Muscle layer of duodenum (tissue), 2 donors: Measurements from ENCODE around the gene SNX8.

Source experiments
- H3K27ac ChIP-seq: one replicate; pipeline ENCODE4 v1.7.0; 2013; ENCODE audit warnings: mild to moderate bottlenecking, low read length
- H3K27me3 ChIP-seq: one replicate; pipeline ENCODE4 v1.7.0; 2013; ENCODE audit warnings: low read depth, mild to moderate bottlenecking, control low read depth, low read length
- H3K36me3 ChIP-seq, 2 donors: one replicate each; pipeline ENCODE4 v1.7.0; 2013; ENCODE audit warnings: low read length in 2 of 2, control low read depth in 1 of 2, mild to moderate bottlenecking in 1 of 2; ENCODE audit not compliant: insufficient read depth in 2 of 2, control insufficient read depth in 1 of 2
- H3K4me1 ChIP-seq, 2 donors: one replicate each; pipeline ENCODE4 v1.7.0; 2013; ENCODE audit warnings: low read length in 2 of 2, mild to moderate bottlenecking in 2 of 2, control low read depth in 1 of 2, moderate library complexity in 1 of 2; ENCODE audit not compliant: insufficient read depth in 2 of 2, control insufficient read depth in 1 of 2
- H3K4me3 ChIP-seq, 2 donors: one replicate each; pipeline ENCODE4 v1.7.0; 2013; ENCODE audit warnings: low read length in 2 of 2, low read depth in 1 of 2, mild to moderate bottlenecking in 1 of 2
- H3K9me3 ChIP-seq, 2 donors: one replicate each; pipeline ENCODE4 v1.7.0; 2013; ENCODE audit warnings: low read length in 2 of 2, control low read depth in 1 of 2, mild to moderate bottlenecking in 1 of 2; ENCODE audit not compliant: control insufficient read depth in 1 of 2
- donor health status: healthy.

SNX8 gene, protein sequence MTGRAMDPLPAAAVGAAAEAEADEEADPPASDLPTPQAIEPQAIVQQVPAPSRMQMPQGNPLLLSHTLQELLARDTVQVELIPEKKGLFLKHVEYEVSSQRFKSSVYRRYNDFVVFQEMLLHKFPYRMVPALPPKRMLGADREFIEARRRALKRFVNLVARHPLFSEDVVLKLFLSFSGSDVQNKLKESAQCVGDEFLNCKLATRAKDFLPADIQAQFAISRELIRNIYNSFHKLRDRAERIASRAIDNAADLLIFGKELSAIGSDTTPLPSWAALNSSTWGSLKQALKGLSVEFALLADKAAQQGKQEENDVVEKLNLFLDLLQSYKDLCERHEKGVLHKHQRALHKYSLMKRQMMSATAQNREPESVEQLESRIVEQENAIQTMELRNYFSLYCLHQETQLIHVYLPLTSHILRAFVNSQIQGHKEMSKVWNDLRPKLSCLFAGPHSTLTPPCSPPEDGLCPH

GRCh38 chr7:2314209-2314955 is at the start of gene SNX8:
SNX8 (minus strand) TSS chr7:2314441; CDS start chr7:2314421, 20 bp downstream.
- Histone ChIP-seq H3K36me3 (no peaks in the 10 kb centered on the region), H3K27me3 (no peaks in the 10 kb centered on the region), H3K4me3 (peak within 1 kb of the TSS; percentile 74 to 83), H3K9me3 (no peaks in the 10 kb centered on the region), H3K27ac (peak within 1 kb of the TSS; percentile 51), H3K4me1 (peaks cover 0 to 5% of the 10 kb centered on the region in 2 donors)

DNA sequence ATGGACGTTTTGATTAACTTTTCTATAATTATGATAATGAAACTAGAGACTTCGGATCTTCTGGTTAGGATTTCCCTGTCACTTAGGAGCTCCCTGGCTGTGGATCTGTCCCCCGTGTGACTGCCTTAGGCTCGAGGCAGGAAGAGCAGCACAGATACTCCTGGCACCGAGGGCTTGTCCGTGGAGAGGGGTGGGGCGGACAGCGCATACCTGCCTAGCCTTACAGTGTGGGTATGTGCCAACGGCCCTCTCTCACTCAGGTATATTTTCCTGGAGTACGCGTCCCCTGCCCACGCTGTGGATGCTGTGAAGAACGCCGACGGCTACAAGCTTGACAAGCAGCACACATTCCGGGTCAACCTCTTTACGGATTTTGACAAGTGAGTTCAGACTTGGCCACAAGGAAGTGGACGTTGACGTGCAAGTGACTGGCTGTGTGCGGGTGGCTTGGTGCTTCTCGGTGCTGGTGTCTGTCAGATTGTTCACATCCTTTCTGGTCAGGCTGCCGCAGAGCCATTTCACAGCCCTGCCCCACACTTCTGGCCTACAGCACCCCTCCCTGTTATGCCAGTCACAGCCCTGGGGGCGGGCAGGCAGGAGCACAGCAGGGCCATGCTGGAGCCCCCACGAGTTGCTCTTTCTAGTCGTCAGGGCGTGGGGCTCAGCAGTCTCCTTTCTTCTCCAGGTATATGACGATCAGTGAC is 48.3 kb upstream of the SNX8 start:
- Histone ChIP-seq H3K36me3 (peaks cover 60% of the 10 kb centered on the region in 2 donors), H3K4me1 (peaks cover 8 to 25% of the 10 kb centered on the region in 2 donors)

GRCh38 chr7:2360796-2361195 is 46.6 kb upstream of the SNX8 start:
- H3K27ac ChIP-seq = no peak overlapping the region
- no peaks in the 10 kb centered on the region for H3K9me3 ChIP-seq
- peaks cover 43 to 57% of the 10 kb centered on the region in 2 donors for H3K36me3 ChIP-seq
- peaks cover 16 to 42% of the 10 kb centered on the region in 2 donors for H3K4me1 ChIP-seq
- no peak overlapping the region for H3K4me3 ChIP-seq
- H3K27me3 ChIP-seq = no peaks in the 10 kb centered on the region

More for the DNA sequence above, 48.3 kb upstream of the SNX8 start:
- H3K9me3 ChIP-seq = no peaks in the 10 kb centered on the region
- no peak overlapping the region for H3K4me3 ChIP-seq
- no peaks in the 10 kb centered on the region for H3K27me3 ChIP-seq
- no peak overlapping the region for H3K27ac ChIP-seq

GRCh38 chr7:2359610-2360009 is 45.4 kb upstream of the SNX8 start:
- peaks cover 16 to 46% of the 10 kb centered on the region in 2 donors for H3K4me1 ChIP-seq
- H3K27me3 ChIP-seq = no peaks in the 10 kb centered on the region
- H3K27ac ChIP-seq = no peak overlapping the region
- no peaks in the 10 kb centered on the region for H3K9me3 ChIP-seq
- no peak overlapping the region for H3K4me3 ChIP-seq
- peaks cover 32 to 48% of the 10 kb centered on the region in 2 donors for H3K36me3 ChIP-seq

DNA sequence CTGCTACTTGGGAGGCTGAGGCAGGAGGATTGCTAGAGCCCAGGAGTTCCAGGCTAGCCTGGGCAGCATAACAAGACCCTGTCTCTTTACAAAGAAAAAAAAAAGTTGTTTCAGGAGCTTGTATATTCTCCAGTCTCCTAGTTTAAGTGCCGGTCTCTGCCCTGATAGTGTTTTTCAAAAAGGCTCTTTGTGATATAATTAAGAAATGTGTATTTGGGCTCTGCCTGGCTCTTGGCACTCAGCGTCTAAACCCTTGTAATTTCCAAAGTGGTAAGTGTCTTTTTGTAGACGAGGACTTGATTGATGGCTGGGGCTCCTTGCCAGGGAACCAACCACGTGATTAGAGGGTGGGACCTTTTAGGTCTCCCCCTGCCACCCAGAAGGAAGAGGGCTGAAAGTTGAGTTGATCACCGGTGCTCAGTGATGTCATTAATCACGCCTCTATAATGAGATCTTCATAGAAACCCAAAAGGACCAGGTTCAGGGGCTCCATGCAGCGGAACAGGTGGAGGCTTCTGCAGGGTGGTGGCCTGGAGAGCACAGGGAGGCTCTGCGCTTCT is 44.8 kb upstream of the SNX8 start:
- Histone ChIP-seq H3K9me3 (no peaks in the 10 kb centered on the region), H3K36me3 (peaks cover 32 to 42% of the 10 kb centered on the region in 2 donors), H3K4me3 (no peak overlapping the region), H3K27me3 (no peaks in the 10 kb centered on the region), H3K4me1 (peaks cover 16 to 46% of the 10 kb centered on the region in 2 donors), H3K27ac (no peak overlapping the region)

DNA sequence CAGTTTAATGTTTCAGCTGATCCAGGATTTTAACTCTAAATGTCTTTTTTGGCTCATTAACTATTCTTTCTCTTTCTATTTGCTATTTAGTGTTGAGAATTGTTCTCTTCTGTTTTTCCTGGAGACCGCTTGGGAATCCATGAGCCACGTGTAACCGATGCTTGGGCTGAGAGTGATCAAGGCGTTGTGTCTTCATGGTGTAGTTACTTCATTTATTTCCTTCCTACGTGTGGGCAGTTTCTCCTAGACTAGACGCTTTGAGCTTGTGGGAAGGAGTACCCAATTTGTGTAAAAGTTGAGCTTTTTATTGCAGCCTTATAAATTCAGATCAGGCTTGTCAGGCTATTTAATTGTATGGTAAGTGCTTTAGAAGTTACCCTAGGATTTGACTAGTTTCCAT is 43.3 kb upstream of the SNX8 start:
- peaks cover 19 to 29% of the 10 kb centered on the region in 2 donors for H3K36me3 ChIP-seq

GRCh38 chr7:2357165-2357564 is 42.9 kb upstream of the SNX8 start:
- Histone ChIP-seq H3K9me3 (no peaks in the 10 kb centered on the region), H3K27ac (no peak overlapping the region), H3K4me3 (peak overlapping the region in 1 of 2 donors; percentile 99), H3K27me3 (no peaks in the 10 kb centered on the region), H3K36me3 (peaks cover 15 to 25% of the 10 kb centered on the region in 2 donors), H3K4me1 (peaks cover 16 to 51% of the 10 kb centered on the region in 2 donors)

More for the DNA sequence above, 43.3 kb upstream of the SNX8 start:
- peaks cover 16 to 51% of the 10 kb centered on the region in 2 donors for H3K4me1 ChIP-seq
- no peak overlapping the region for H3K4me3 ChIP-seq
- H3K27ac ChIP-seq = no peak overlapping the region
- H3K9me3 ChIP-seq = no peaks in the 10 kb centered on the region
- no peaks in the 10 kb centered on the region for H3K27me3 ChIP-seq

DNA sequence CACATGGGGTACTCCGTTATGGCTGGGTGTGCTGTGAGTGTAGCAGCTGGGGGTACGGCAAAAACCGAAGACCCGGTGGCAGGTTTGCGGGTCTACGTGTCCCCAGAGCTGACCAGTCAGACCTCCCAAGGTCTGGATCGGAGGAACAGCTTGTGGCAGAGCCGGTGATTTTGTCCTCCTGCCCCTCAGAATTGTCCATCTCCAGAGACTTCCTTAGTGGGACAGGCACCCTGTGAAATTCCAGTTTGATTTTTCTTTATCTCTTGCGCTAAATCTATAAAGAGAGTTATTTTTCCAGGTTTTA is 41.4 kb upstream of the SNX8 start:
- Histone ChIP-seq H3K27ac (peak overlapping the region; percentile 36), H3K4me1 (peaks cover 16 to 48% of the 10 kb centered on the region in 2 donors), H3K9me3 (no peaks in the 10 kb centered on the region), H3K27me3 (no peaks in the 10 kb centered on the region), H3K36me3 (peaks cover 10 to 21% of the 10 kb centered on the region in 2 donors), H3K4me3 (peak overlapping the region; percentile 91 to 99)

GRCh38 chr7:2354939-2355704 is 40.9 kb upstream of the SNX8 start:
- Histone ChIP-seq H3K36me3 (peaks cover 8 to 16% of the 10 kb centered on the region in 2 donors), H3K4me1 (peaks cover 16 to 43% of the 10 kb centered on the region in 2 donors), H3K9me3 (no peaks in the 10 kb centered on the region), H3K4me3 (peak overlapping the region; percentile 91 to 99), H3K27ac (peak overlapping the region; percentile 36), H3K27me3 (no peaks in the 10 kb centered on the region)

- no peaks in the 10 kb centered on the region for H3K9me3 ChIP-seq
- peak within 1 kb of the TSS; percentile 91 to 99 for H3K4me3 ChIP-seq
- H3K4me1 ChIP-seq = peaks cover 12 to 35% of the 10 kb centered on the region in 2 donors
- peak within 1 kb of the TSS; percentile 100 for H3K27ac ChIP-seq
- no peaks in the 10 kb centered on the region for H3K27me3 ChIP-seq
- peaks cover 8 to 15% of the 10 kb centered on the region in 2 donors for H3K36me3 ChIP-seq
Measured at GRCh38 chr7:2354186-2354938, 40.1 kb upstream of the SNX8 start, which contains the start of gene EIF3B. EIF3B (plus strand) TSS chr7:2354827; CDS start chr7:2354922, 95 bp downstream.
